Muscle layer of colon (tissue), 2 donors: ENCODE measurements around the gene ANKRD9.
A peak's percentile ranks its signal among the peaks of the same experiment; 100 is the strongest.

Experiments used
- H3K27ac ChIP-seq: one replicate; pipeline ENCODE4 v1.7.0; 2013; ENCODE audit warnings: low read depth, mild to moderate bottlenecking, low read length, moderate library complexity
- H3K27me3 ChIP-seq, 2 donors: one replicate each; pipeline ENCODE4 v1.7.0; 2013; ENCODE audit warnings: low read length in 2 of 2, mild to moderate bottlenecking in 2 of 2; ENCODE audit not compliant: insufficient read depth in 2 of 2, control insufficient read depth in 1 of 2
- H3K36me3 ChIP-seq: one replicate; pipeline ENCODE4 v1.7.0; 2013; ENCODE audit warnings: mild to moderate bottlenecking, low read length; ENCODE audit not compliant: insufficient read depth
- H3K4me1 ChIP-seq: one replicate; pipeline ENCODE4 v1.7.0; 2013; ENCODE audit warnings: mild to moderate bottlenecking, low read length; ENCODE audit not compliant: insufficient read depth
- H3K4me3 ChIP-seq, 2 donors: one replicate each; pipeline ENCODE4 v1.7.0; 2013; ENCODE audit warnings: low read length in 2 of 2, low read depth in 1 of 2, mild to moderate bottlenecking in 1 of 2, moderate library complexity in 1 of 2
- H3K9ac ChIP-seq: one replicate; pipeline ENCODE4 v1.7.0; 2013; ENCODE audit warnings: low read length
- H3K9me3 ChIP-seq: one replicate; pipeline ENCODE4 v1.7.0; 2013; ENCODE audit warnings: mild to moderate bottlenecking, low read length
- donor health status: abdominal sarcoma.
- donor health status: Adenocarcinoma of cecum.

Gene ANKRD9

DNA sequence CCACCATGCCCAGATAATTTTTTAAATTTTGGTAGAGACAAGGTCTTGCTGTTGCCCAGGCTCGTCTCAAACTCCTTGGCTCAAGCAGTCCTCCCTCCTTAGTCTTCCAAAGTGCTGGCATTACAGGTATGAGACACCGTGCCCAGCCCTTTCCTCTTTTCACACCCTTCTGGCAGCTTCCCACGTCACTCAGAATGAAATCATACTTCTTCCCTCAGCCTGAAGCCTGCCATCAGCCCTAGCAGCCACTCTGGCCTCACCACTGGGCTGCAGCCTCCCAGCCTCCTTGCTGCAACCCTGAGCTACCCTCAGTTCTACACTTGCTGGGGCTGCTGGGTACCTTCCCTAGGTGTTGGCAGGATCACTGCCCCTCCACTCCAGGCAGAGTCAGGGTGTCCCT is 18.2 kb downstream of the ANKRD9 start:
- Histone ChIP-seq H3K4me3 (no peak overlapping the region), H3K4me1 (no peaks in the 10 kb centered on the region), H3K9ac (no peak overlapping the region), H3K9me3 (no peaks in the 10 kb centered on the region), H3K27me3 (no peaks in the 10 kb centered on the region), H3K27ac (no peak overlapping the region), H3K36me3 (no peaks in the 10 kb centered on the region)

DNA sequence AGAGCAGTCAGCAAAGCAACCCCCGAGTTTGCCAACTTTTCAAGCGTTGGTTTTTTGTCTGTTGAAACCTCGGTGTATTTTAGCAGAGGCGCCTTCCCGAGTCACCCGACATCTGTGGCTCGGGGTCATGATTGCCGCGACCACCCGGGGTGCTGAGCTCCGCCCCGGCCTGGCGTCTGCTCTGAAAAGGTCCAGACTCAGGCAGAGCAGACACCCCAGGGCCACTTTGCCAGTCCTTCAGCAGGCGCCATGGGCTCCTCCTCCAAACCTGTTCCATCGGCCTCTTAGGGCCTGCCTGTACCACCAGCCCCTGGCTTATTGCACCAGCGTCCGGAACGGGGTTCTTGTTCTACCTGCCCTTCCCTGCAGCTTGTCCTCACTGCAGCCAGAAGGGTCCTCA is 19.1 kb downstream of the ANKRD9 start:
- H3K36me3 ChIP-seq = no peaks in the 10 kb centered on the region
- H3K27ac ChIP-seq = no peak overlapping the region
- no peaks in the 10 kb centered on the region for H3K4me1 ChIP-seq
- no peak overlapping the region for H3K4me3 ChIP-seq
- H3K9me3 ChIP-seq = no peaks in the 10 kb centered on the region
- no peak overlapping the region for H3K9ac ChIP-seq
- no peaks in the 10 kb centered on the region for H3K27me3 ChIP-seq

- Histone ChIP-seq H3K9me3 (no peaks in the 10 kb centered on the region), H3K27me3 (no peaks in the 10 kb centered on the region), H3K4me3 (no peak overlapping the region), H3K9ac (no peak overlapping the region), H3K27ac (no peak overlapping the region), H3K36me3 (no peaks in the 10 kb centered on the region), H3K4me1 (no peaks in the 10 kb centered on the region)
Observed at GRCh38 chr14:102487204-102487577, 22.4 kb downstream of the ANKRD9 start.

DNA sequence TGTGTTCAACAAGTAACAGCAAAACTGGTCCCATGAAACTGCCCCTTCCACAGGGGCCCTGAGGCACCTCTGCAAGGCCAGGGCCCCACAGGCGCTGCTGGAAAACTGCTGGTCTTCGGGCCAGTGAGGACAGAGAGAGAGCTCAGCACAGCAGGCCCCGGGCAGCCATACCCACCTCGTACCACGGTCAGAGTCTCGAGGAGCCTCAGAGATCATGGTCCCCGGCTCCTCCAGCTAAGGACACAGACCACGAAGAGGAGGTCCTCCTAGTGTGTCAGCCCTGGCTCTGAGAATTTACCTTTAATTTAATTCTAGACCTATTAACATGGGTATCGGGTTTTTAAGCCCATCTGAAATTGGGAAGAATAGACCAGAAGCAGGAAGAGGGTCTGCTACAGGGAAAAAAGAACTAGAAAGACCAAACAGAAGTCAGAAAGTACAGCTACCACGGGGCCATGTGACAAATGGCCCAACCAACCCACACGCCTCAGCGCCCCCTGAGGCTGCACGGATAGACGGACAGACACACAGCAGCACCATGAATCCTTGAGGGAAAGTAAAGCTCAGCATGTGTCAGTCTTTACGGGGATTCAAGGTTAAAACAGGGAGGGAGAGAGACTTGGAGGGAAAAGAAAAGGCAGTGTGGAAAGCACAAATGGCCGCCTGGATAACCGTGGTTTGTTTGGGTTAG is 22.9 kb downstream of the ANKRD9 start:
- no peak overlapping the region for H3K27ac ChIP-seq
- no peaks in the 10 kb centered on the region for H3K27me3 ChIP-seq
- no peaks in the 10 kb centered on the region for H3K9me3 ChIP-seq
- no peaks in the 10 kb centered on the region for H3K4me1 ChIP-seq
- no peak overlapping the region for H3K4me3 ChIP-seq
- H3K9ac ChIP-seq = no peak overlapping the region
- H3K36me3 ChIP-seq = no peaks in the 10 kb centered on the region

- Histone ChIP-seq H3K36me3 (no peaks in the 10 kb centered on the region), H3K4me3 (no peak overlapping the region), H3K27me3 (no peaks in the 10 kb centered on the region), H3K9ac (no peak overlapping the region), H3K9me3 (no peaks in the 10 kb centered on the region), H3K27ac (no peak overlapping the region), H3K4me1 (no peaks in the 10 kb centered on the region)
Observed at GRCh38 chr14:102485693-102486512, 23.7 kb downstream of the ANKRD9 start.

GRCh38 chr14:102484316-102484715 is 25.3 kb downstream of the ANKRD9 start:
- Histone ChIP-seq H3K4me1 (no peaks in the 10 kb centered on the region), H3K27me3 (no peaks in the 10 kb centered on the region), H3K9me3 (no peaks in the 10 kb centered on the region), H3K9ac (no peak overlapping the region), H3K36me3 (no peaks in the 10 kb centered on the region), H3K4me3 (no peak overlapping the region), H3K27ac (no peak overlapping the region)

GRCh38 chr14:102481791-102482238 is 27.8 kb downstream of the ANKRD9 start:
- Histone ChIP-seq H3K9ac (no peak overlapping the region), H3K36me3 (no peaks in the 10 kb centered on the region), H3K27me3 (no peaks in the 10 kb centered on the region), H3K4me1 (no peaks in the 10 kb centered on the region), H3K4me3 (no peak overlapping the region), H3K9me3 (no peaks in the 10 kb centered on the region), H3K27ac (no peak overlapping the region)

DNA sequence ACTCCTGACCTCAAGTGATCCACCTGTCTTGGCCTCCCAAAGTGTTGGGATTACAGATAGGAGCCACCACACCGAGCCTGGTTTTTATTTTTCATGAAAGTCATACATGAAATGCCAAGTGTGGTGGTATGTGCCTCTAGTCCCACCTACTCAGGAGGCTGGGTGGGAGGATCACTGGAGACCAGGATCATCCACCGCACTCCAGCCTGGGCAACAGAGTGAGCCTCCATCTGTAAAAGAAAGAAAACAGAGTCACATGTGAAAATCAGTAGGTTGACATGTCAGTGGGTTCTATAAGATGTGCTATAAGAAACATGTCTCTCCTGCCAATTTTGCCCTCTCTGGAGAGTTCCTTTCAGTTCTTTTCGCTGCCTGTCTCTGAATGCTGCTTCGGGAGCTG is 28.2 kb downstream of the ANKRD9 start:
- H3K27me3 ChIP-seq = no peaks in the 10 kb centered on the region
- no peak overlapping the region for H3K27ac ChIP-seq
- no peak overlapping the region for H3K4me3 ChIP-seq
- no peak overlapping the region for H3K9ac ChIP-seq
- H3K36me3 ChIP-seq = no peaks in the 10 kb centered on the region
- no peaks in the 10 kb centered on the region for H3K9me3 ChIP-seq
- no peaks in the 10 kb centered on the region for H3K4me1 ChIP-seq

DNA sequence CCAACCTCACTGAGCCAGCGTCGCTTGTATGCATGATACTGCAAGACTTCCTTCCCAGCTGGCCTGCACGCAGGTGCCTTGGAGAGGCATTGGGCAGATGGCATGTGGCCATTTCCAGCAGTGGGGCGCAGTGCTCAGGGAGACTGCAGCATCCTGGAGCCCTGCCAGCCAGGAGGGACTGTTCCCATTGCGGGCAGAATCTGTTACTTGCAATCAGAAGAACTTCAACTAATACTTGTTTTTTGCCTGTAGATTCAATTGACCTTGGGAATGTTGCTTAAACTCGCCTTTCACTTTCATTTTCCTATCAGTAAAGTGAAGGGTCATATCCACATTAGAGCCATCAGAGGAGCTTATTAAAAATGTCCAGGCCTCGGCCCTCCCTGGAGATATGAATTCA is 29.8 kb downstream of the ANKRD9 start:
- no peaks in the 10 kb centered on the region for H3K36me3 ChIP-seq
- H3K27ac ChIP-seq = no peak overlapping the region
- H3K9me3 ChIP-seq = no peaks in the 10 kb centered on the region
- H3K4me1 ChIP-seq = no peaks in the 10 kb centered on the region
- H3K9ac ChIP-seq = no peak overlapping the region
- H3K4me3 ChIP-seq = peak overlapping the region in 1 of 2 donors; percentile 41
- no peaks in the 10 kb centered on the region for H3K27me3 ChIP-seq

- no peaks in the 10 kb centered on the region for H3K9me3 ChIP-seq
- no peak overlapping the region for H3K27ac ChIP-seq
- no peak overlapping the region for H3K9ac ChIP-seq
- no peak overlapping the region for H3K4me3 ChIP-seq
- no peaks in the 10 kb centered on the region for H3K4me1 ChIP-seq
- no peaks in the 10 kb centered on the region for H3K27me3 ChIP-seq
- H3K36me3 ChIP-seq = no peaks in the 10 kb centered on the region
Observed at GRCh38 chr14:102479107-102479506, 30.5 kb downstream of the ANKRD9 start.

GRCh38 chr14:102474934-102475333 is 34.6 kb downstream of the ANKRD9 start:
- H3K27ac ChIP-seq = no peak overlapping the region
- no peaks in the 10 kb centered on the region for H3K9me3 ChIP-seq
- peaks cover 7% of the 10 kb centered on the region for H3K36me3 ChIP-seq
- H3K4me3 ChIP-seq = no peak overlapping the region
- H3K27me3 ChIP-seq = no peaks in the 10 kb centered on the region
- H3K9ac ChIP-seq = no peak overlapping the region
- no peaks in the 10 kb centered on the region for H3K4me1 ChIP-seq

- Histone ChIP-seq H3K27ac (no peak overlapping the region), H3K36me3 (peaks cover 7% of the 10 kb centered on the region), H3K4me1 (no peaks in the 10 kb centered on the region), H3K4me3 (no peak overlapping the region), H3K27me3 (no peaks in the 10 kb centered on the region), H3K9ac (no peak overlapping the region), H3K9me3 (no peaks in the 10 kb centered on the region)
Observed at GRCh38 chr14:102473559-102473958, 36.0 kb downstream of the ANKRD9 start.
